ENCODE data around the gene NOTCH4. TPM values are rescaled to one million over a fixed set of nuclear protein-coding genes. Genes with fewer than 3 reads are reported as not detected.
A peak's percentile ranks its signal among the peaks of the same experiment; 100 is the strongest.

Gene NOTCH4
- total and polyA plus RNA-seq, 9 of the 15 experiments (the other 6 are each of a cell fraction or from before 2014, with no cell fraction given) = 0.24 to 4.3 (median 1.7) TPM

DNA sequence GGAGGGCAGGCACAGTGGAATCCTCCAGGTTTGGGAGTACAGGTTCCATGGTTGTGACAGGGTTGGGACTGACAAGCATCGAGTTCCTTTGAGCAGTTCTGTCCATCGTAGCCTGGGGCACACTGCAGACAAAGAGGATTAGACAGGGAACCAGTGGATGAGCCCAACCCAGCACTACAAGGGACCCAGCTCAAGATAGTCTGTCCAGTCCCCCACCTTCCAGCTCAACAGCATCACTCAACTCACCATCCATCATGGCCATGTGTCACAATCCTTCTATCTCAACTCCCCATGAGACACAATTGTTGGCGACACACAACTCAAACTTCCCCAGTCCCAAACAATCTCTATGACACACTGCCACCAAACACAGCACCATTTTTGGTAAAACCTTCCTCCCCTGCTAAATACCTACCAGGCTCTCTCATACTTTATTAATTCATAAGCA, 19.6 kb downstream of the NOTCH4 start:
- H3K4me1 ChIP-seq (replicated peaks in 1 of 2; ENCODE audit: control insufficient read depth in 2 of 2, insufficient read depth in 2 of 2, low read length in 2 of 2) = peaks cover 3 to 14% of the 10 kb centered on the region in 2 experiments; a peak in 3 of 5 replicates
- FAIRE-seq = peak; percentile 42
- H3K79me2 ChIP-seq (ENCODE audit: control insufficient read depth, insufficient read depth, low read length) = no peaks in the 10 kb centered on the region
- H3K4me3 ChIP-seq = no peak overlapping the region
- POLR2A ChIA-PET = interaction anchor here (0.5 to 1.9 kb wide), 4 partner anchors 9 to 616 kb away, joined by 3 to 9 read pairs (median 4); partner anchors contain the start of gene ATF6B
- no peak for DNase-seq (ENCODE audit: extremely low read depth in 1 of 4, low spot score in 3 of 4)
- 2% methylated on average over 3 of the region's 3 CpGs for WGBS (ENCODE audit: insufficient coverage, low coverage, missing lambda C conversion rate)
- in situ Hi-C loops (cut with MboI) (no loop called here), intact Hi-C loops (cut with micrococcal nuclease) (no loop called here)
- peak; percentile 23; the same call in 2 of the 3 replicates for ATAC-seq
- no TSS peak for BruUV-seq (replicated peaks)
- H3K9me3 ChIP-seq (replicated peaks; ENCODE audit: control insufficient read depth, insufficient read depth, low read depth, low read length) = no peaks in the 10 kb centered on the region
- peak overlapping the region in 1 of 2 experiments; percentile 37; a peak in 2 of 4 replicates for H3K9ac ChIP-seq (ENCODE audit: insufficient read depth in 1 of 2, low read depth in 2 of 2, low read length in 2 of 2)
- H3K27me3 ChIP-seq (ENCODE audit: control insufficient read depth in 2 of 2, insufficient read depth in 2 of 2, low read length in 2 of 2) = peaks cover 10 to 12% of the 10 kb centered on the region in 2 experiments; a peak in 4 of 5 replicates
- H4K20me1 ChIP-seq (replicated peaks; ENCODE audit: control insufficient read depth, insufficient read depth, low read length) = no peaks in the 10 kb centered on the region
- H3K27ac ChIP-seq (ENCODE audit: extremely low read depth, low read depth, low read length) = no peak overlapping the region
- CTCF ChIA-PET (ENCODE audit: low intra/inter-chr PET ratio) = no interaction called here
- H3K36me3 ChIP-seq (ENCODE audit: control insufficient read depth, insufficient read depth, low read length) = no peaks in the 10 kb centered on the region
- TF ChIP-seq SAFB2 (IDR thresholded peaks at IDR 0.05; ENCODE audit: borderline replicate concordance, low read depth, low read length, severe bottlenecking) (no peak), SP1 (CRISPR knock-in tag; IDR thresholded peaks at IDR 0.05) (no peak), POLR3A (IDR thresholded peaks at IDR 0.05; ENCODE audit: borderline replicate concordance, extremely low read depth, insufficient read depth, insufficient read length) (no peak), SPI1 (IDR thresholded peaks at IDR 0.05; ENCODE audit: borderline replicate concordance, low read depth, low read length) (no peak), MEIS2 (IDR thresholded peaks at IDR 0.05; ENCODE audit: partially characterized antibody) (peak; percentile 83), SRSF1 (IDR thresholded peaks at IDR 0.05; ENCODE audit: low read depth, low read length) (no peak), ESRRB (CRISPR knock-in tag; IDR thresholded peaks at IDR 0.05; ENCODE audit: borderline replicate concordance) (no peak)
- TF ChIP-seq, protein P1, sequence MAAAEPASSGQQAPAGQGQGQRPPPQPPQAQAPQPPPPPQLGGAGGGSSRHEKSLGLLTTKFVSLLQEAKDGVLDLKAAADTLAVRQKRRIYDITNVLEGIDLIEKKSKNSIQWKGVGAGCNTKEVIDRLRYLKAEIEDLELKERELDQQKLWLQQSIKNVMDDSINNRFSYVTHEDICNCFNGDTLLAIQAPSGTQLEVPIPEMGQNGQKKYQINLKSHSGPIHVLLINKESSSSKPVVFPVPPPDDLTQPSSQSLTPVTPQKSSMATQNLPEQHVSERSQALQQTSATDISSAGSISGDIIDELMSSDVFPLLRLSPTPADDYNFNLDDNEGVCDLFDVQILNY (CRISPR knock-in tag; IDR thresholded peaks at IDR 0.05) = no peak
- TF ChIP-seq, protein P2, sequence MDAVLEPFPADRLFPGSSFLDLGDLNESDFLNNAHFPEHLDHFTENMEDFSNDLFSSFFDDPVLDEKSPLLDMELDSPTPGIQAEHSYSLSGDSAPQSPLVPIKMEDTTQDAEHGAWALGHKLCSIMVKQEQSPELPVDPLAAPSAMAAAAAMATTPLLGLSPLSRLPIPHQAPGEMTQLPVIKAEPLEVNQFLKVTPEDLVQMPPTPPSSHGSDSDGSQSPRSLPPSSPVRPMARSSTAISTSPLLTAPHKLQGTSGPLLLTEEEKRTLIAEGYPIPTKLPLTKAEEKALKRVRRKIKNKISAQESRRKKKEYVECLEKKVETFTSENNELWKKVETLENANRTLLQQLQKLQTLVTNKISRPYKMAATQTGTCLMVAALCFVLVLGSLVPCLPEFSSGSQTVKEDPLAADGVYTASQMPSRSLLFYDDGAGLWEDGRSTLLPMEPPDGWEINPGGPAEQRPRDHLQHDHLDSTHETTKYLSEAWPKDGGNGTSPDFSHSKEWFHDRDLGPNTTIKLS (IDR thresholded peaks at IDR 0.05; ENCODE audit: borderline replicate concordance, low read depth) = no peak
- TF ChIP-seq, protein P3, sequence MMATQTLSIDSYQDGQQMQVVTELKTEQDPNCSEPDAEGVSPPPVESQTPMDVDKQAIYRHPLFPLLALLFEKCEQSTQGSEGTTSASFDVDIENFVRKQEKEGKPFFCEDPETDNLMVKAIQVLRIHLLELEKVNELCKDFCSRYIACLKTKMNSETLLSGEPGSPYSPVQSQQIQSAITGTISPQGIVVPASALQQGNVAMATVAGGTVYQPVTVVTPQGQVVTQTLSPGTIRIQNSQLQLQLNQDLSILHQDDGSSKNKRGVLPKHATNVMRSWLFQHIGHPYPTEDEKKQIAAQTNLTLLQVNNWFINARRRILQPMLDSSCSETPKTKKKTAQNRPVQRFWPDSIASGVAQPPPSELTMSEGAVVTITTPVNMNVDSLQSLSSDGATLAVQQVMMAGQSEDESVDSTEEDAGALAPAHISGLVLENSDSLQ (IDR thresholded peaks at IDR 0.05) = peak; percentile 58; the same call in 1 of the 2 replicates
- no peak overlapping the region for H2AFZ ChIP-seq (ENCODE audit: low read depth, low read length)
- no peaks in the 10 kb centered on the region for H3K9me1 ChIP-seq (ENCODE audit: control insufficient read depth, insufficient read depth, low read length)
- no peak overlapping the region for H3K4me2 ChIP-seq (ENCODE audit: insufficient read depth, low read length)

All from K562 (cell line).